IPS-18a (cell line): ENCODE data around the gene KHNYN.

Experiments
- H3K27ac ChIP-seq: one replicate; pipeline ENCODE4 v1.5.1; 2013; ENCODE audit warnings: low read length
- H3K27me3 ChIP-seq: one replicate; pipeline ENCODE4 v1.6.1; 2013; ENCODE audit warnings: mild to moderate bottlenecking, low read length; ENCODE audit not compliant: control insufficient read depth, insufficient read depth
- H3K36me3 ChIP-seq: one replicate; pipeline ENCODE4 v1.6.1; 2013; ENCODE audit warnings: low read depth, low read length; ENCODE audit not compliant: control insufficient read depth
- H3K4me1 ChIP-seq: one replicate; pipeline ENCODE4 v1.6.1; 2013; ENCODE audit warnings: low read depth, low read length; ENCODE audit not compliant: control insufficient read depth
- H3K4me3 ChIP-seq: one replicate; pipeline ENCODE4 v1.5.1; 2013; ENCODE audit warnings: low read length
- H3K9ac ChIP-seq: one replicate; pipeline ENCODE4 v1.6.1; 2013; ENCODE audit warnings: mild to moderate bottlenecking, low read length, moderate library complexity
- H3K9me3 ChIP-seq: one replicate; pipeline ENCODE4 v1.6.1; 2013; ENCODE audit warnings: low read depth, low read length; ENCODE audit not compliant: control insufficient read depth

Gene KHNYN

DNA sequence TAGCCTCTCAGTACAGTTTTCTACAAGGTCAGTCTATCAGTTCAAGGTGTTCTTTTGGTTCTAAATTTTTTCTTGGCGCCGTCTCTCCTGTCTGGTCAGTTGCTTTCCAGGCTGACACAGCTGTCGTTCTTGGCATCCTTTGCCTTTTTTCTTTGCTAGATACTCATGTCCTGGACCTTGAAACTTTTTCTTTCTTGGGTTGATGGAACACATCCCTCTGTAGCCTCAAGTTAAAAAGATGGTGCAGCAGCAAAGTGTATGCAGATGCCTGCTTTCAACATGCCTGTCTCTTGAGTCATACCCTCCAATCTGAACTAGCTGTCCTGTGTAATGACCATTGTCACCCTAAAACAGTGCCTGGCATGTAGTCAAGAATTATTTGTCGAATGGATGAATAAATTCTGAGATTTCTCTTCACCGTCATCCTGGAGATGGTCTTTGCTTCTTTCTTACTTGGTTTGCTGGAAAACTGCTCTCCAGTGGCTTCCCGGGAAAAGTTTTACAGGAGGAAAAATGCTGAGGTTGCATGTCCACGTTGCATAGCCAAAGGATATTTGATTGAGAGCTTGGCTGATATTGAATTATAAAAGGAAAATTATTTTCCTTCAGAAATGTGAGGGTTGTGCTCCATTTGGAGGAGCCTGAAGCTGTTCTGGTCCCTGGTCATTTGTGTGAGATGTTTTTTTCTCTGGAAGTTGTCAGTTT lies 26.3 kb upstream of the KHNYN start:
- H3K9me3 ChIP-seq, result no peaks in the 10 kb centered on the region
- H3K27me3 ChIP-seq, result peaks cover 5% of the 10 kb centered on the region
- H3K4me1 ChIP-seq, result peaks cover 5% of the 10 kb centered on the region
- H3K4me3 ChIP-seq, result no peak overlapping the region
- no peak overlapping the region for H3K9ac ChIP-seq
- H3K36me3 ChIP-seq, result no peaks in the 10 kb centered on the region
- no peak overlapping the region for H3K27ac ChIP-seq

DNA sequence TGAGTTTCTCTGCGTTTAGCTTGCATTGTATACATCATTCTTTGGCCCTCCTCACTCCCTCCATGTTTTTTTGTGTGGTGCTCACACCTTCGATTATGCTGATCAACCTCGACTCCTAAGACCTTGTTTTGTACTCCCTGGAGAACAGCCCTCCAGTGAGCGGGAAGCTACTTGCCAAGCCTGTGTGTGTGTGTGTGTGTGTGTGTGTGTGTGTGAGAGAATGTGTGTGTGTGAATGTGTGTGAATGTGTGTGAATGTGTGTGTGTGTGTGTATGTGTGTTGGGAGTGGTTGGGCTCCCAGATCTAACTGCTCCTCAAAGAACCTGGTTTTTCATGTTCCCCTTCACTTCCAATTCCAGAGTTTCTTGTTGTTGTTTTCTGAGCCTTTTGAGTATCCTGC lies 24.9 kb upstream of the KHNYN start:
- H3K27me3 ChIP-seq, result peaks cover 5% of the 10 kb centered on the region
- H3K4me3 ChIP-seq, result no peak overlapping the region
- no peak overlapping the region for H3K27ac ChIP-seq
- no peaks in the 10 kb centered on the region for H3K36me3 ChIP-seq
- H3K4me1 ChIP-seq, result peaks cover 1% of the 10 kb centered on the region
- H3K9ac ChIP-seq, result no peak overlapping the region
- no peaks in the 10 kb centered on the region for H3K9me3 ChIP-seq

DNA sequence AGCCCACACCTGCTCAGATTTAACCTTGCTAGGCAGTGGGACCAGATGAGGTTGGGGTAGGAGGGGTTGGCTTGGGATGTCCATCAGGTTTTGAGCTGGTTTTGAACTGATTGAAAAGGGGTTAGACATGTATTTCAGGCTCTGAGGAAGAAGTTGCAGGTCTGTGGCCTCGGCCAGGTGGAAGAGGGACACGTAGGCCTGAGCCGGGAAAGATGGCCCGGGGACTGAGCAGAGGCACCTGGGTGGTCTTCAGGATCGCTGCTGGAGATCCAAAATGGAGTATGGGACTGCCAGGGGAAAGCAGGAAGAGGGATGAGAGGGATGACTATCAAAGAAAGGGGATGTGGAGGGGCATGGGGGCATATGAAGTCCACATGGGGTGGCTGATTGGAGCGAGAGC lies 23.3 kb upstream of the KHNYN start:
- no peak overlapping the region for H3K4me3 ChIP-seq
- no peak overlapping the region for H3K27ac ChIP-seq
- no peaks in the 10 kb centered on the region for H3K4me1 ChIP-seq
- no peaks in the 10 kb centered on the region for H3K27me3 ChIP-seq
- H3K9ac ChIP-seq, result no peak overlapping the region
- H3K9me3 ChIP-seq, result no peaks in the 10 kb centered on the region
- no peaks in the 10 kb centered on the region for H3K36me3 ChIP-seq

- Histone ChIP-seq H3K4me3 (no peak overlapping the region), H3K9ac (no peak overlapping the region), H3K4me1 (no peaks in the 10 kb centered on the region), H3K27me3 (no peaks in the 10 kb centered on the region), H3K27ac (no peak overlapping the region), H3K9me3 (no peaks in the 10 kb centered on the region), H3K36me3 (peaks cover under 1% of the 10 kb centered on the region)
Observed at GRCh38 chr14:24407608-24408325, 22.0 kb upstream of the KHNYN start.

DNA sequence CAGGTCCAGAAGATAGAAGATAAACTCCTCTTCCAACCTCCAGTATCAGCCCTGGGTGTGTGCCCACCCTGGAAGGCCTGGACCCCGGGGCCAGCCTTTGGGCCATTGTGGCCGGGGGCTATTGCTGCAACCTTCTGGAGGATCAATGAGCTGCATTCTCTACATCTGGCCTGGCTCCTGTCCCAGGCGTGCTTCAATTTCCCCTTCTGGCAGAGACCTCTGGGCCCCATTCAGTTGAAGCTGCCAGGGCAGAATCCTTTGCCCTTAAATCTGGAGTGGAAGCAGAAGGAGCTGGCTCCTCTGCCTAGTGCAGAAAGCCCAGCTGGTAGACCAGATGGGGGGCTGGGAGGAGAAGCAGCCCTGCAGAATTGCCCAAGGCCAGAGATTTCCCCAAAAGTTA lies 21.0 kb upstream of the KHNYN start:
- H3K9ac ChIP-seq, result no peak overlapping the region
- no peaks in the 10 kb centered on the region for H3K9me3 ChIP-seq
- H3K27ac ChIP-seq, result no peak overlapping the region
- no peaks in the 10 kb centered on the region for H3K4me1 ChIP-seq
- H3K27me3 ChIP-seq, result no peaks in the 10 kb centered on the region
- no peak overlapping the region for H3K4me3 ChIP-seq
- H3K36me3 ChIP-seq, result peaks cover 8% of the 10 kb centered on the region

- H3K9me3 ChIP-seq, result no peaks in the 10 kb centered on the region
- H3K4me1 ChIP-seq, result no peaks in the 10 kb centered on the region
- H3K36me3 ChIP-seq, result peaks cover 8% of the 10 kb centered on the region
- no peak overlapping the region for H3K27ac ChIP-seq
- no peaks in the 10 kb centered on the region for H3K27me3 ChIP-seq
- H3K4me3 ChIP-seq, result no peak overlapping the region
- H3K9ac ChIP-seq, result no peak overlapping the region
Observed at GRCh38 chr14:24409192-24409591, 20.6 kb upstream of the KHNYN start.

GRCh38 chr14:24409956-24410355 lies 19.8 kb upstream of the KHNYN start:
- peaks cover 8% of the 10 kb centered on the region for H3K36me3 ChIP-seq
- H3K9ac ChIP-seq, result no peak overlapping the region
- H3K27ac ChIP-seq, result no peak overlapping the region
- H3K9me3 ChIP-seq, result no peaks in the 10 kb centered on the region
- no peaks in the 10 kb centered on the region for H3K4me1 ChIP-seq
- no peaks in the 10 kb centered on the region for H3K27me3 ChIP-seq
- H3K4me3 ChIP-seq, result no peak overlapping the region

GRCh38 chr14:24411443-24412389 lies 18.0 kb upstream of the KHNYN start:
- no peak overlapping the region for H3K4me3 ChIP-seq
- no peaks in the 10 kb centered on the region for H3K9me3 ChIP-seq
- no peak overlapping the region for H3K9ac ChIP-seq
- H3K27ac ChIP-seq, result no peak overlapping the region
- no peaks in the 10 kb centered on the region for H3K27me3 ChIP-seq
- no peaks in the 10 kb centered on the region for H3K4me1 ChIP-seq
- H3K36me3 ChIP-seq, result peaks cover 8% of the 10 kb centered on the region

GRCh38 chr14:24414077-24414476 lies 15.7 kb upstream of the KHNYN start:
- H3K4me1 ChIP-seq, result no peaks in the 10 kb centered on the region
- H3K36me3 ChIP-seq, result peaks cover 8% of the 10 kb centered on the region
- no peak overlapping the region for H3K9ac ChIP-seq
- no peak overlapping the region for H3K4me3 ChIP-seq
- no peaks in the 10 kb centered on the region for H3K9me3 ChIP-seq
- no peak overlapping the region for H3K27ac ChIP-seq
- peaks cover 6% of the 10 kb centered on the region for H3K27me3 ChIP-seq

GRCh38 chr14:24414732-24415420 lies 14.9 kb upstream of the KHNYN start:
- Histone ChIP-seq H3K27me3 (peaks cover 8% of the 10 kb centered on the region), H3K36me3 (peaks cover 8% of the 10 kb centered on the region), H3K9ac (no peak overlapping the region), H3K4me3 (no peak overlapping the region), H3K4me1 (no peaks in the 10 kb centered on the region), H3K27ac (no peak overlapping the region), H3K9me3 (no peaks in the 10 kb centered on the region)
